GM13977 (cell line): ENCODE data around the gene TXLNA.

ENCODE experiments used
- DNase-seq: peaks from one replicate; pipeline ENCODE4 v3.0.0; 2012; ENCODE audit warnings: low spot score
- CTCF ChIP-seq: IDR thresholded peaks from 2 replicates; pipeline ENCODE4 v1.5.1; 2012; ENCODE audit warnings: mild to moderate bottlenecking, control low read depth; ENCODE audit not compliant: insufficient read depth; ENCODE audit errors: extremely low read depth, missing control alignments
- in situ Hi-C: fragments of 300-500 bp; cut with MboI; formaldehyde crosslinking; loops from one replicate; pipeline ENCODE4 v1.12.0; 2022; ENCODE audit warnings: low sequenced_read_pairs, low pct_unique_long_range_greater_than_20kb, mixed read lengths, inconsistent platforms; ENCODE audit not compliant: unreplicated experiment

Gene TXLNA

GRCh38 chr1:32195531-32195930, 16.1 kb downstream of the TXLNA start:
- no peak for TF ChIP-seq CTCF
- no peak for DNase-seq
- in situ Hi-C loops: no loop called here

GRCh38 chr1:32195972-32196823, 16.7 kb downstream of the TXLNA start:
- TF ChIP-seq CTCF: no peak
- DNase-seq: no peak
- in situ Hi-C loops: no loop called here

GRCh38 chr1:32197074-32197473, 17.6 kb downstream of the TXLNA start:
- in situ Hi-C loops: no loop called here
- no peak for TF ChIP-seq CTCF
- no peak for DNase-seq

GRCh38 chr1:32197837-32198236, 18.4 kb downstream of the TXLNA start:
- TF ChIP-seq CTCF: no peak
- in situ Hi-C loops: no loop called here
- no peak for DNase-seq

GRCh38 chr1:32198237-32199042, 19.0 kb downstream of the TXLNA start:
- in situ Hi-C loops: no loop called here
- no peak for DNase-seq
- no peak for TF ChIP-seq CTCF

GRCh38 chr1:32199043-32199716, 19.7 kb downstream of the TXLNA start:
- no peak for TF ChIP-seq CTCF
- in situ Hi-C loops: no loop called here
- DNase-seq: no peak
